Stimulated activated CD8-positive, alpha-beta memory T cell treated with anti-CD3 and anti-CD28 coated beads, Interleukin-7, amount 100 ng/mL, for 1 hour (primary cell): ENCODE data around the gene EHF.

ENCODE experiments used
- DNase-seq, 2 donors: peaks; one replicate each; pipeline ENCODE4 v3.0.0-alpha.2; 2020; ENCODE audit warnings: low read depth in 2 of 2

Gene EHF

GRCh38 chr11:34643846-34644245 lies 23.0 kb downstream of the EHF start:
- no peak for DNase-seq

DNA sequence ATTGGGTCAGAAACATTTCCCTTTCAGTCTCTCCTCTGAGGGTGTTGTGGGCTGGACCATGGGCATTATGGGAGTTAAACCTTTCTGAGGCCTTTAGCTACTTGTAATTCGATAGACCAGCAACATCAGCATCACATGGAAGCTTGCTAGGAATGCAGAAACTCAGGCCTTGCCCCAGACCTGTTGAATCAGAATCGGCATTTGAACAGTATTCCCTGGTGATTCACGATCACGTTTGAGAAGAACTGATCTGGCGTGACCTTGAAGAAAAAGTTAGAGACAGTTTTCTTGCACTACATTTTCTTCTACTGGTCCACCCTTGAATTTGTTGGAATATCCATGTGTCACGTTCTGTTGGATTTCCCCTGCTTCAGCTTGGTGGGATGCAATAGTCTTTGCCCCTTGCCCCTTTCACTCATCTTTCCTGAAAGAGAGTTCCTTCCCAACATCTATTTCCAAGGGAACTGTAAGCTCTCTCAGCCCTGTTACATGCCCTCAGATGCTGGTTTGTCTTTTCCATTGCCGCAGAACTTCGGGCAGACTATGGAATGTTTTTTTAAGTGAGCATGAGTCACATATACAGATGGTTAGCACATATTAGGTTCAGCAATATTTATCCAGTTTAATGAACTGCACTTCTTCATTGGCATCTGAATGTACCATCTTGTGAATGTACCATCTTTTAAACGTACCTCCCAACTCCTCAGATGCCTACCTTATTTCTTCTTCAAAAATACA lies 23.9 kb downstream of the EHF start:
- DNase-seq, result no peak

GRCh38 chr11:34646431-34646830 lies 25.5 kb downstream of the EHF start:
- no peak for DNase-seq

DNA sequence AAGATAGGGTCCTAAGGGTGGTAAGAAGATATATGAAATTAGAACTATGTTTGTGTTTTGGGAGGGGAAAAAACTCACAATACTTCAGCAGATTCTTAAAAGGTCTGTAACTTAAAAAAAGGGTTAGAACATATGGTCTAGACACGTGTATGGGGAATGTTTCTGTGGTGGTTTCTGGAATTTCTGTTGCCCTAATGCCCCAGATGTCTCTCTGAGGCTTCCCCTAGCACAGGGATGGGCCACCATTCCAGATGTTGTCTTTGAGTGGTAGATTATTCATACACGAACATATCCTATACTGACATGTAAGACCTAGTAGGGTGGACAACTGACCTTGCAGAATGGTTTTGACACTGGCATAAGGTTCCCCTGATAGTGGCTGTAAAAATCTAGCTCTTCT lies 26.2 kb downstream of the EHF start:
- DNase-seq, result no peak

- DNase-seq, result no peak
Measured at GRCh38 chr11:34647532-34647931, 26.6 kb downstream of the EHF start.

DNA sequence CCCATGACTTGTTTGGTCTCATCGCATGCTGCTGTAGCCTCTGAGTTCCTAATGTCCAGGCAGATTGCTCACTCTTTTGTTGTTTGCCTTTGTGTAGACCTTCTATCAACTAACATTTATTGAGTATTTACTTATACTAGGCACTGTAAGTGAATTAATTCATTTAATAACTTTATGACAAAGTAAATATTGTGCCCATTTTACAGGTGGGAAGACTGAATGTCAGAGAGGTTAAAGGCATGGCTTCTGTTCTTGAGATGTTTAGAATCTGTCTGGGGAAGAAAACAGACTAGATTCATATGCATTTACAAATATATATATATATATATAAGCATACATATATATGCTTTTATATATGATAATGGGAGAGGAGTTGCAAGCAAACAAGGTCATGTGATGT lies 27.1 kb downstream of the EHF start:
- DNase-seq, result no peak

- no peak for DNase-seq
Measured at GRCh38 chr11:34649597-34649996, 28.7 kb downstream of the EHF start.

DNA sequence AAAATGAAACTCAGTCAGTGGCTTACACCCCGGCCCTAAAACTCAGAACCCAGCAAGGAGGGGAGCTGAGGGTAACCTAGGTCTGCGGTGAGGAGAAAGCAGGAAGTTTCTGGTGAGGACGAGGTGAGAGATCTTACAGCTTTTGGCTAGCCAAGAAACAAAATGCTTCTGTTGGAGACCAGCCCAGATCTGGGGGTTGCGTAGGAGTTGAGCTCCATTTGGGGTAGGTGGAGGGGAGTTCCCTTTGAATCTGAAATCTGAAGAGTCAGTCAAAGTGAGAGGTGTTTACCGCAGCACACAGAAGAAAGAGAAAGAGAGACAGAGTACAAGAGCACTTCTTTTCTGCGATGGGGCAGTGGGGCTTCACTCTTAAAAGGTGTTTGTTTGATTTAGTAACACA lies 29.6 kb downstream of the EHF start:
- DNase-seq, result peak; percentile 30 to 45

- DNase-seq, result no peak
Measured at GRCh38 chr11:34651551-34651950, 30.7 kb downstream of the EHF start.

DNA sequence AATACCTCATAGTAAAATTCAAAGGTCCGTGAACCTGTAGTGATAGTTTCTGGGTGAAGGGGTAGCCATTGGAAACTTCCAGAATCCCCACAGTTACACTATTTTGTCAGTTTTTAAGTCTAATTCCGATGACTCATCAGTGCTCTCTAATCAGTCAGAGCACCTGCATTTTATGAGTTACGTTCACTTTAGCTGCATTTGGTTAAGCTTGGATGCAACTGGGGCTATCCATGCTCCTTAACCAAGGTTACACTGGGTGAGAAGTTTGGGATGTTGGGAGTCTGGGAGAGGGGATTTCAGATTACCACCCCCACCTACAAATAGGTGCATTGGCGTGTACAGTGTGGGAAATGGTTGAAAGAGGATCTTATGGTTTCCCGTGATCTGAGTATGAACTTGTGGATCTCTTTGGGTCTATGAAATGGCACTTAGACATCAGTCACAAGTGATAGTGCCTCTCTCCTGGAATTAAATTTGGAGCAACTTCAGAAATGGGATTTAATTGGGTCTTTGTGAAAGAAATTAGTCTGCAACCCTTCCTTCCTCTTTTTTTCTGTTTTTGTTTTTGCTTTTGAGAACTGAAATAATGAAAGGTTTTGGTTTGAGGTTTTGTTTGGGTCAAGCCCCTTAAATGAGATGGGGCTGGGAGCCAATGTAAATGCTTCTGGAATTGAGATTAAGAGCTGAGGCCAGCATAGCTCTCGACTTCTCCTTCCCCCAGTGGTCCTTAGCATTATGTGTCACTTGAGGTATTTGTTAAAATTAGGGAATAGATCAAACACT lies 31.5 kb downstream of the EHF start:
- DNase-seq, result no peak

DNA sequence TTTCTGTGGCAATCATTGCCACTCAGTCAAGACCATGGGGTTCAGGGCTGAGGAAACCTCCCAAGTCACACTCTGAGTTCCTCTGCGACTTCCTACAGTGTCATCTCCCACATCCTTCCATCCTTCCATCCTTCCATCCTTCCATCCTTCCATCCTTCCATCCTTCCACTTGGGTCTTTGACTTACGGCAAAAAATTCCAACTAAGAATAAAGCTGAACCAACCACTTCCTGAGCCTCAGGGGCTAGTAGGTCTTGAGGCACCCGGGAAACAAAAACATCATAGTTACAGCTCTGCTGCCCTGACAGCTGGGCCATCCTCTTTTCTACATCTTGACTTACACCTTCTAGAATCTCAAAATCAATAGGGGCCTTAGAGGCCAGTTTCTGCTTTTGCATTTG lies 32.1 kb downstream of the EHF start:
- DNase-seq, result no peak

GRCh38 chr11:34653851-34654482 lies 33.1 kb downstream of the EHF start:
- DNase-seq, result no peak

DNA sequence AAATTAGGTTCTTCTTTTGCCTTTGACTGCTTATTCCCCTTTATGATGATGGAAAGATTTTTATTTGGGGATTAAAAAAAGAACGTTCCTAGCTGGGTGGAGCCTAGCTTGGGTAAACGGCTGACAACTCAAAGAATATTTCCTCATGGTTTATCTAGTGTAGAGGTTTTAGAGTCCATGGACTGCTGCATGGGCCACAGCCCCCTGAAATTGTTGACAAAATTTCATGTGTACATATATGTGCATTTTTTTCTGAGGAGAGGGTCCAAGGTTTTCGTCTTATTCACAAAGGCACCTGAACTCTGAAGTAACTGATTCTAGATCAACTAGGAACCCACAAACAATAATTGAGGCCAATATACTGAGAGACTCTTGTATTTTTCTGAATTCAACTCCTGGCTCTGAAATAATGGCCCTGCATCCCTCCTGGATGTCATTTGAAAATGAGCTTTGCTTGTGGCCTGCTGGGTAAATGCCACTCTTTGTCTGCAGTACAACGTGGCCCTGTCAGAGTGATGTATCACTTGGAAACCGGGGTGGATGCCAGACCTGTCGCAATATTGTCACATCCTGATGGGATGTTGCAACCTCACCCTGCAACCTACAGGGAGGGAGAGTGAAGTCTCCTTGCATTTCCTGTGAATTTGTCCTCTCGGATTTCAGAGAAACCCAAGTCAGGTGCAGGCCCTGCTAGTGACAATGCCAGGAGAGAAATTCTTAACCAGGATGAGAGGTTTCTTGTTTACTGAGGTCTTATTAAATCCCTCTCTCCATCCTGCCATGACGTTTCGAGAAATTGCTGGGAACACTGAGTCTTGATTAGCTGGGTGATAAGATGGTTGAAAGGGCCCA lies 33.8 kb downstream of the EHF start:
- no peak for DNase-seq

DNA sequence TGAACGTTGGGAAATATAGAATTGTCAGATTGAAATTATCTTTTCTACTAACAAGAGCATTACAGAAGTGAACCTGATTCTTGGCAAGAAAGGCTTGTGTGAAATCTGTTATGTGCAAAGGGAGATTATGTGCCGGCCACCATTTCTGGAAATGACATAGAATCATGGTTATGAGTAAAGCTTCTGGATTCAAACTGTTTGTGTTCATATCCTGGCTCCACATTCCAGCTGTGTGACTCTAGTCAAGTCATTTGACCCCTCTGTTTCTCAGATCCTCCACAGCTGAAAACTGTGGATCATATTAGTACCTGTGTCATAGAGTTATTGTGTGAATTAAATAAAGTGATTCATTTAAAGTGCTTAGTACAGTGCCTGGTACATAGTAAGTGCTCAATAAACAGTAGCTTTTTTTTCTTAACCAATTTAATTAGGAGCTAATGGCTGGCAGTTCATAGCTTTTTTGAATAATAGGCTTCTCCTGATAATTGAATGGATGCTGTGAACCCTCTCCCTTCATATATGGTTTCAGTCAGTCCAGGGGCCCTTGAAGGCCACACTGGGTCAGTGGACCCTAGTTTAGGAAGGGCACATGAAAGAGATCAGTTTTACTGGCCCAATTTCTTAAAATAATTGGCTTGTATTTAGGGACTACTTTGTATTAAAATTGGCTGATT lies 34.6 kb downstream of the EHF start:
- no peak for DNase-seq

GRCh38 chr11:34656062-34656720 lies 35.3 kb downstream of the EHF start:
- no peak for DNase-seq

DNA sequence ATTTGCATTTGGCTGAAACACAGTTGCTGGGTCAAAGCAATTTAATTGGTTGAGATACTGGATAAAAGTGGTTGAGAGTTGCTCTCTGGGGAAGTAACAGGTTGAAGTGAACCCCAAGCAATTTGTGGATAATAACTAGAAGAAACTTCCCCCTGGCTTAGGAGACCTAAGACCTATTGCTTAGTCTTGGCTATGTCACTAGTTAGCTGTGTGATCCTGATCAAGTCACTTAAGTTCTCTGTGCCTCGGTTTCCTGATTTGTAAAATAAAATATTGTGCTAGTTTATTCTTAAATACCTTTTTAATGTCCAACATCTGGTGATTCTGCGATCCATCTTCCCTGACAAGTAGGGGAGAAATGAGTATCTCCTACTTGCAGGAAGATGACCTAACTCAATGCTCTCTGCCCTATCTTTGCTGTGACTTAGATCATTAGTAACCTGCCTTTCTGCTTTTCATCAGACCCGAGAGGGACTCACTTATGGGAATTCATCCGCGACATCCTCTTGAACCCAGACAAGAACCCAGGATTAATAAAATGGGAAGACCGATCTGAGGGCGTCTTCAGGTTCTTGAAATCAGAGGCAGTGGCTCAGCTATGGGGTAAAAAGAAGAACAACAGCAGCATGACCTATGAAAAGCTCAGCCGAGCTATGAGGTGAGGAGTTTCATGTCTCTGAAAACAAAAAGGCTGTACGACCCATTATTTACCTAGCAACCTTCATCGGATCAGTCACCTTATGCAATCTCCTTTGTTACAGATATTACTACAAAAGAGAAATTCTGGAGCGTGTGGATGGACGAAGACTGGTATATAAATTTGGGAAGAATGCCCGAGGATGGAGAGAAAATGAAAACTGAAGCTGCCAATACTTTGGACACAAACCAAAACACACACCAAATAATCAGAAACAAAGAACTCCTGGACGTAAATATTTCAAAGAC lies 37.5 kb downstream of the EHF start:
- DNase-seq, result no peak

DNA sequence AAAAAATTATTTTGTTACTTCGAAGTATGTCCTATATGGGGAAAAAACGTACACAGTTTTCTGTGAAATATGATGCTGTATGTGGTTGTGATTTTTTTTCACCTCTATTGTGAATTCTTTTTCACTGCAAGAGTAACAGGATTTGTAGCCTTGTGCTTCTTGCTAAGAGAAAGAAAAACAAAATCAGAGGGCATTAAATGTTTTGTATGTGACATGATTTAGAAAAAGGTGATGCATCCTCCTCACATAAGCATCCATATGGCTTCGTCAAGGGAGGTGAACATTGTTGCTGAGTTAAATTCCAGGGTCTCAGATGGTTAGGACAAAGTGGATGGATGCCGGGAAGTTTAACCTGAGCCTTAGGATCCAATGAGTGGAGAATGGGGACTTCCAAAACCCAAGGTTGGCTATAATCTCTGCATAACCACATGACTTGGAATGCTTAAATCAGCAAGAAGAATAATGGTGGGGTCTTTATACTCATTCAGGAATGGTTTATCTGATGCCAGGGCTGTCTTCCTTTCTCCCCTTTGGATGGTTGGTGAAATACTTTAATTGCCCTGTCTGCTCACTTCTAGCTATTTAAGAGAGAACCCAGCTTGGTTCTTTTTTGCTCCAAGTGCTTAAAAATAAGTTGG lies 38.3 kb downstream of the EHF start:
- no peak for DNase-seq

- no peak for DNase-seq
Measured at GRCh38 chr11:34665077-34665835, 44.4 kb downstream of the EHF start.
